PC-3 (cell line): Measurements from ENCODE around the gene CACNA1C. TPM values are rescaled to one million over a fixed set of nuclear protein-coding genes. Genes with fewer than 3 reads are reported as not detected.

Source experiments
- ATAC-seq: fragments of 200-7000 bp; cut with Tn5 transposase; 2 replicates; pipeline ENCODE4 v1.9.1; 2020; ENCODE audit warnings: mild to moderate bottlenecking, moderate library complexity
- BruUV-seq: library from RNA; stranded (reverse); fragments of 400-500 nt; replicated peaks from 2 replicates; lab custom pipeline; 2021; lab: Mats Ljungman, UMichigan
- CTCF ChIA-PET: fragments of 300-600 bp; sonication (Branson Sonifier 250); formaldehyde crosslinking; loops from one replicate; lab custom pipeline; 2022; ENCODE audit warnings: antibody characterized with exemption; lab: Charles Lee
- POLR2A ChIA-PET: fragments of 300-600 bp; sonication (Branson Sonifier 250); formaldehyde crosslinking; loops from one replicate; lab custom pipeline; 2022; ENCODE audit warnings: antibody characterized with exemption; ENCODE audit not compliant: unreplicated experiment; lab: Charles Lee
- DNase-seq: peaks from one replicate; pipeline ENCODE4 v3.0.0-alpha.2; 2015
- H2AFZ ChIP-seq: fragments of 300-600 bp; sonication (generic); 2 replicates; pipeline ENCODE4 v1.6.0; 2016; ENCODE audit warnings: antibody characterized with exemption, low read length
- H3F3A ChIP-seq: fragments of 300-600 bp; sonication (generic); one replicate; pipeline ENCODE4 v1.6.0; 2017; ENCODE audit warnings: antibody characterized with exemption, low read length, control low read depth, mild to moderate bottlenecking; ENCODE audit not compliant: unreplicated experiment
- H3K27ac ChIP-seq: fragments of 300-600 bp; sonication (generic); 2 replicates; pipeline ENCODE4 v1.5.1; 2016; ENCODE audit warnings: mild to moderate bottlenecking, low read length
- H3K27me3 ChIP-seq: fragments of 300-600 bp; sonication (generic); 2 replicates; pipeline ENCODE4 v1.6.1; 2016; ENCODE audit warnings: low read length, mixed read lengths
- H3K36me3 ChIP-seq: fragments of 300-600 bp; sonication (generic); 2 replicates; pipeline ENCODE4 v1.6.1; 2016; ENCODE audit warnings: low read depth, mixed run types, low read length, mixed read lengths
- H3K4me1 ChIP-seq: fragments of 300-600 bp; sonication (generic); 2 replicates; pipeline ENCODE4 v1.5.1; 2016; ENCODE audit warnings: low read length; ENCODE audit not compliant: insufficient read depth
- H3K4me2 ChIP-seq: fragments of 300-600 bp; sonication (generic); 2 replicates; pipeline ENCODE4 v1.6.0; 2016; ENCODE audit warnings: low read length
- H3K4me3 ChIP-seq: fragments of 300-600 bp; sonication (generic); 2 replicates; pipeline ENCODE4 v1.5.1; 2016; ENCODE audit warnings: mild to moderate bottlenecking, low read length, mixed read lengths
- H3K79me2 ChIP-seq: fragments of 300-600 bp; sonication (generic); 2 replicates; pipeline ENCODE4 v1.6.1; 2017; ENCODE audit warnings: low read length, mixed read lengths
- H3K9ac ChIP-seq: fragments of 300-600 bp; sonication (generic); 2 replicates; pipeline ENCODE4 v1.6.0; 2016; ENCODE audit warnings: mild to moderate bottlenecking, low read length
- H3K9me2 ChIP-seq: fragments of 300-600 bp; sonication (generic); replicated peaks from 2 replicates; pipeline ENCODE4 v1.6.1; 2016; ENCODE audit warnings: mixed run types, low read length, mixed read lengths
- H3K9me3 ChIP-seq: fragments of 300-600 bp; sonication (generic); 2 replicates; pipeline ENCODE4 v1.6.1; 2016; ENCODE audit warnings: low read length, mixed read lengths
- H4K20me1 ChIP-seq: fragments of 300-600 bp; sonication (generic); 2 replicates; pipeline ENCODE4 v1.6.1; 2016; ENCODE audit warnings: low read length, mixed read lengths
- CTCF ChIP-seq: fragments of 300-600 bp; sonication (generic); conservative IDR thresholded peaks from 2 replicates; pipeline ENCODE4 v1.5.1; 2017; ENCODE audit warnings: antibody characterized with exemption, low read depth, mild to moderate bottlenecking, low read length
- EZH2 ChIP-seq: fragments of 300-600 bp; sonication (generic); IDR thresholded peaks from one replicate; pipeline ENCODE4 v1.6.1; 2017; ENCODE audit warnings: antibody characterized with exemption, mild to moderate bottlenecking, low read length; ENCODE audit not compliant: unreplicated experiment
- EZH2phosphoT487 ChIP-seq: fragments of 300-600 bp; sonication (generic); IDR thresholded peaks from 2 replicates; pipeline ENCODE4 v1.6.1; 2018; ENCODE audit warnings: mild to moderate bottlenecking, antibody characterized with exemption, low read length, borderline replicate concordance
- intact Hi-C: fragments of 100-400 bp; cut with micrococcal nuclease; formaldehyde crosslinking; loops from 2 replicates; pipeline ENCODE4 v1.9.0; 2023
- total RNA-seq: library from RNA; depleted of rRNA; stranded (reverse); fragments of >200 nt; gene quantifications from 2 replicates; pipeline ENCODE4 v1.2.3, GENCODE V29; 2014

The CACNA1C gene
- total RNA-seq, 1 experiment from 2014 or later: not detected

GRCh38 chr12:2687058-2687457 is 634.3 kb downstream of the CACNA1C start:
- H3K9me3 ChIP-seq: no peaks in the 10 kb centered on the region
- no peaks in the 10 kb centered on the region for H3K9me2 ChIP-seq
- CTCF ChIA-PET: no interaction called here
- H3K27ac ChIP-seq: no peak overlapping the region
- ATAC-seq (no peak), DNase-seq (no peak)
- no peak overlapping the region for H3K4me2 ChIP-seq
- H3K4me1 ChIP-seq: no peaks in the 10 kb centered on the region
- H2AFZ ChIP-seq: no peak overlapping the region
- H3K27me3 ChIP-seq: peaks cover 42% of the 10 kb centered on the region
- no TSS peak for BruUV-seq
- intact Hi-C loops: no loop called here
- TF ChIP-seq CTCF (no peak), EZH2phosphoT487 (no peak), EZH2 (no peak)
- POLR2A ChIA-PET: no interaction called here
- no peaks in the 10 kb centered on the region for H4K20me1 ChIP-seq
- no peaks in the 10 kb centered on the region for H3K36me3 ChIP-seq
- no peaks in the 10 kb centered on the region for H3K79me2 ChIP-seq
- H3K9ac ChIP-seq: no peak overlapping the region
- no peak overlapping the region for H3K4me3 ChIP-seq
- H3F3A ChIP-seq: no peaks in the 10 kb centered on the region

DNA sequence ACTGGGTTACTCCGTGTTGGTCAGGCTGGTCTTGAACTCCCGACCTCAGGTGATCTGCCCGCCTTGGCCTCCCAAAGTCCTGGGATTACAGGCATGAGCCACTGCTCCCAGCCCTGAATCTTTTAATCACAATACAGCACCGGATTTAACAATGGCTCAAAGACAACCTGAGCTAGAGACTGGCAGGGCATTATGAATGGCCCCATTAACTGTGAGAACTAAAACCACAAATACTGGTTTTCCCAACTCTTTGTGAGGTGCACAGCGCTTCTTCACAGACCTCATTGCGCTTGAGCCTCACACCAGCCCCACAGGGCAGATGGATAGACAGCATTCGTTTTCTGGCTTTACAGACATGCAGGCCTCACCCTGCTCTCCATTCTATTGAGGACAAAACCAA is 634.9 kb downstream of the CACNA1C start:
- no peaks in the 10 kb centered on the region for H4K20me1 ChIP-seq
- H3K9ac ChIP-seq: no peak overlapping the region
- H3K4me1 ChIP-seq: no peaks in the 10 kb centered on the region
- intact Hi-C loops: no loop called here
- H3K27ac ChIP-seq: no peak overlapping the region
- no peak overlapping the region for H2AFZ ChIP-seq
- DNase-seq (no peak), ATAC-seq (no peak)
- TF ChIP-seq CTCF (no peak), EZH2 (no peak), EZH2phosphoT487 (no peak)
- no peak overlapping the region for H3K4me3 ChIP-seq
- no peaks in the 10 kb centered on the region for H3K79me2 ChIP-seq
- H3K27me3 ChIP-seq: peaks cover 48% of the 10 kb centered on the region
- no peaks in the 10 kb centered on the region for H3K9me2 ChIP-seq
- POLR2A ChIA-PET: no interaction called here
- H3K4me2 ChIP-seq: no peak overlapping the region
- H3F3A ChIP-seq: no peaks in the 10 kb centered on the region
- CTCF ChIA-PET: no interaction called here
- no peaks in the 10 kb centered on the region for H3K36me3 ChIP-seq
- BruUV-seq: no TSS peak
- H3K9me3 ChIP-seq: no peaks in the 10 kb centered on the region

- ATAC-seq: no peak
- H2AFZ ChIP-seq: no peak overlapping the region
- no peak overlapping the region for H3K4me2 ChIP-seq
- ChIA-PET CTCF (interaction anchor here (0.5 kb wide), 1 partner anchor 57 kb away, joined by 3 read pairs; no protein-coding TSS in a partner anchor), POLR2A (no interaction called here)
- H3K9me2 ChIP-seq: no peaks in the 10 kb centered on the region
- TF ChIP-seq EZH2 (no peak), CTCF (no peak), EZH2phosphoT487 (no peak)
- H3F3A ChIP-seq: no peaks in the 10 kb centered on the region
- no peaks in the 10 kb centered on the region for H3K9me3 ChIP-seq
- no TSS peak for BruUV-seq
- H3K36me3 ChIP-seq: no peaks in the 10 kb centered on the region
- no peak for DNase-seq
- H3K79me2 ChIP-seq: no peaks in the 10 kb centered on the region
- H3K4me3 ChIP-seq: no peak overlapping the region
- intact Hi-C loops: no loop called here
- no peaks in the 10 kb centered on the region for H4K20me1 ChIP-seq
- no peak overlapping the region for H3K27ac ChIP-seq
- peaks cover 56% of the 10 kb centered on the region for H3K27me3 ChIP-seq
- no peak overlapping the region for H3K9ac ChIP-seq
- no peaks in the 10 kb centered on the region for H3K4me1 ChIP-seq
Observed at GRCh38 chr12:2688381-2688931, 635.7 kb downstream of the CACNA1C start.
